HG02973 (cell line): ENCODE results near the gene SIRT3.

Experiments used
- ATAC-seq: cut with Tn5 transposase; IDR thresholded peaks from one replicate; pipeline ENCODE4 v1.9.1; 2021; ENCODE audit warnings: moderate library complexity; ENCODE audit not compliant: unreplicated experiment

SIRT3 gene

GRCh38 chr11:217704-218103 lies 18.4 kb downstream of the SIRT3 start:
- ATAC-seq: no peak

DNA sequence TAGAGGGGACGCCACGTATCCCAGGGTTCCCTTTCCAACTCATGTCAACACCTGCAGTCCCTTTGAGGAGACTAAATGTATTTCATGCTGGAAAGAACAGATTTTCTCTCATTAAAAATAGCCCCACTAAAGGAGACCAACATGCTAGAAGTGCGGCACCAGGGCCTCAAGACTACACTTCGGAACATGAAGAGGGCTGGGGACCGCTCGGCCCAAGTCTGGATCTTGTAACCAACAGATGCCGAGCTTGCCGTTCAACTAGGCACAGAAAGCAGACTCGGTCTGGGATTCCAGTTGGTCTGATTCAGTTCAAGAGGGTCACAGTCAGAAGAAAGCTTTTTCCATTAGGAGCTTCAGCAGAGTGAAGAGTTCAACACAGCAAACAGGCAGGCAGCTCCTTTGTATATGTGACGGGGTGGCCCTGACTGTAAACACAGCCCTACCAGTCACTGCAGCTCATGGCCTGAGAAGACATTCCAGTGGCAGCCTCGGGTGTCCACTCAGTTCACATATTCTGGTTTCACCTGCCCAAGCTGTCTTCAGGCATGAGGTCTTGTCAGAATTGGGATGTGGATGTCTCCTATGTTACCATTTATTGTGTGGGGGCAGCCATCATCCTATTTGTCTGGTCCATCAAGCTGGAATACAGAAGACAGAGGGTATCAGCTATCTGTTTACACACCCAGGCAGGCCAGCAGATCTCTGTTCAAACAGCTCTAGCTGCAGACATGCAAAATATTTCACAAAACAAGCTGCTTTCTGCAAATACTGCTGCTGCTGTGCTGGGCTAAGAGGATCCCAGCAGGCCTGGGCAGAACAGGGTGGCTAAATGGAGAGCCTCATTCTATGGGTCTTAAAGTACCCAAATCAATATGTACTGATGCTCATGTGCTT lies 19.8 kb downstream of the SIRT3 start:
- ATAC-seq: no peak

DNA sequence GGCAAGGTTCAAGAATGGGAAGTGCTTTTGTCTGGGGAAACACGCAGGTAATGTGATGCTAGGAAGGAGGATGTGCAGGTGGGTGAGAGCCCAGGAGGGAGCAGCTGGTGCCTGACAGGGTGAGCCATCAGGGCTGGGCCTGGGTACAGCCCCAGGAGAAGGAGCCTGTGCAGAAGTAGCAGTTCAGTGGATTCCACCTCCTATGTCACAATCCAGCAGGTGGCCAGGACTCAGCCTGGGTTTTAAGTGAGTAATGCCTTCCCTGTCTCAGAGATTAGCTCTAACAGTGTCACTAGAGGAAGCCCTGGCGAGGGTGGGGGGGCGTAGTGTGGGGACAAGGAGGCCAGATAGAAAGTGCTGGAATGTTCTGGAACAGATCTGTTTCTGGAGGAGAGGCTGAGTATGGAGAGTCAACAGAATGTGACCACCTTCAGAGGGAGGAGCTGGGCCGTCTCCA lies 20.5 kb downstream of the SIRT3 start:
- ATAC-seq: no peak

GRCh38 chr11:214083-214482 lies 22.1 kb downstream of the SIRT3 start:
- ATAC-seq: no peak

DNA sequence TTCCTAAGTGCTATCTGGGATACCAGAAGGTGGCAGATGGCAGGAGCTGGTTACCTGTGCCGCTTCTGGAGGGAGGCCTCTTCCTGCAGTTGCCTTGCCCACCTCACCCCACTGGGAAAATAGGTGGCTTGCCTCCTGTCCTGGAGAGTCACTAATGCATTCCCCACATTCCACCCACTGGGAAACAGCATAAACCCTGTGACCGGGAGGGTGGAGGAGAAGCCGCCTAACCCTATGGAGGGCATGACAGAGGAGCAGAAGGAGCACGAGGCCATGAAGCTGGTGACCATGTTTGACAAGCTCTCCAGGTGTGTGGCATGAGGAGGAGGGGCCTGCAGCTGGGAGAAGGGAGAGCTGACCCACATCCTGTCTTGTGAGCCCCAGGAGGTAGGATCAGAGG lies 23.0 kb downstream of the SIRT3 start:
- ATAC-seq: no peak

GRCh38 chr11:212150-213100 lies 23.7 kb downstream of the SIRT3 start:
- no peak for ATAC-seq

- no peak for ATAC-seq
Measured at GRCh38 chr11:211741-212140, 24.4 kb downstream of the SIRT3 start.

DNA sequence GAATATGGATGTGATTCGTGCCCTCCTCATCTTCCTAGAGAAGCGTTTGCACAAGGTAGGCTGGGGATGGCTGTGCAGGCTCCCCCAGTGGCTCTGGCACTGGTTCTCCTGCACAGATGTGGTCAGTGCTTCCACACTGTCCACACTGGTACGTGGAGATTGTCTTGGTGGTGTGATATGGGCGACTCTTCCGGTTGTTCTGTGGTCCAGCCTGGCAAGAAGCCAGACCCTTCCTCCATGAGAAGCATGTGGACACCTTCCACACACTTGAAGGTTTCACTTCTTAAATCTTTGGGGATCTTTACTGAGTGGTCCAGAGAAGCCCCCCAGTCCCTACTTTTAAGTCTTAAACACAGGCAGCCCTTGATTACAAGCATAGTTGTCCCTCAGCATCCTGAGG lies 24.8 kb downstream of the SIRT3 start:
- ATAC-seq: no peak

DNA sequence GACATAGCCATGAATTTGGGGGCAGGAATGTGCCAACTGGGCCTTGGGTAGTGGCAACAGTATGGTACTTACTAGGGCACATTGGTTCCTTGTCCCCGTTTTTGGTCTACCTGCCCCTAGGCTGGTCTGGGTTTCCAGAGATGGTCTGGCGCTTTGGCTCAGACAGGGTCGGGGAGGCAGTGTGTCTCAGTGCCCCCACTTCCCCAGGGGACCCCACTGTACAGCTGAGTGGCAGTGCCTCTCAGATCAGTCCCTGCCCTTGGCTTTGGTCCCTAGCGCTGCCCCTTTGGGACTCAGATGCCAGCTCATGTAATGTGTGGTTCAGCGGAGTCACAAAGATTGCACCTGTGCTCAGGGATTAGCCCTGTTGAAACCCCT lies 25.4 kb downstream of the SIRT3 start:
- ATAC-seq: no peak

DNA sequence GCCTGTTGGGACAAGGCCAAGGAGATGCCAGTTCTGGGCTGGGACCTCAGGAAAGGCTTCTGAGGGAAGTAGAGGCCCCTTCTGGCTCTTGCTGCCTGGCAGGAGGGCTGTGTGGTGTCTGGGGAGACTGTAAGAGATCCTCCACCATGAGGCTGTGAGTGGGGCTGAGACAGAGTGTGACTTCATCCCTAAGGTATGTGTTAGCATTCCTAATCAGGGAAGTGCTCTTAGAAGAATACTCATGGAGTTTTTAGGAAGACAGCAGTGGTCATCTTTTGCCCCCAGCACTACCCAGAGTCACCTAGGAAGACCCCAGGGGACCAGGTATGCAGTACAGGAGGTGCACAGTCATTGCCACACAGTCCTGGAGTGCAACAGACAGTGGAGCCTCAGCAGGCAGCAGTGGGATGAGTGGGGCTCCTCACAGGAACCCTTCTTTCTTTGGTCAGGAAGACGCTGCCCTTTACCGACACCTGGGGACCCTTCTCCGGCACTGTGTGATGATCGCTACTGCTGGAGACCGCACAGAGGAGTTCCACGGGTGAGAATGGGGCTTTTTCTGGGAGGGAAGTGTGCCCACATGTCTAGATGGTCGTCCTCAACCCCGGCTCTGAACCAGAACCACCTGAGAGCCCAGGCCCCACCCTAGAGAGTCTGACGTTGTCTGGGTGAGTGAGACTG lies 25.9 kb downstream of the SIRT3 start:
- ATAC-seq: no peak

DNA sequence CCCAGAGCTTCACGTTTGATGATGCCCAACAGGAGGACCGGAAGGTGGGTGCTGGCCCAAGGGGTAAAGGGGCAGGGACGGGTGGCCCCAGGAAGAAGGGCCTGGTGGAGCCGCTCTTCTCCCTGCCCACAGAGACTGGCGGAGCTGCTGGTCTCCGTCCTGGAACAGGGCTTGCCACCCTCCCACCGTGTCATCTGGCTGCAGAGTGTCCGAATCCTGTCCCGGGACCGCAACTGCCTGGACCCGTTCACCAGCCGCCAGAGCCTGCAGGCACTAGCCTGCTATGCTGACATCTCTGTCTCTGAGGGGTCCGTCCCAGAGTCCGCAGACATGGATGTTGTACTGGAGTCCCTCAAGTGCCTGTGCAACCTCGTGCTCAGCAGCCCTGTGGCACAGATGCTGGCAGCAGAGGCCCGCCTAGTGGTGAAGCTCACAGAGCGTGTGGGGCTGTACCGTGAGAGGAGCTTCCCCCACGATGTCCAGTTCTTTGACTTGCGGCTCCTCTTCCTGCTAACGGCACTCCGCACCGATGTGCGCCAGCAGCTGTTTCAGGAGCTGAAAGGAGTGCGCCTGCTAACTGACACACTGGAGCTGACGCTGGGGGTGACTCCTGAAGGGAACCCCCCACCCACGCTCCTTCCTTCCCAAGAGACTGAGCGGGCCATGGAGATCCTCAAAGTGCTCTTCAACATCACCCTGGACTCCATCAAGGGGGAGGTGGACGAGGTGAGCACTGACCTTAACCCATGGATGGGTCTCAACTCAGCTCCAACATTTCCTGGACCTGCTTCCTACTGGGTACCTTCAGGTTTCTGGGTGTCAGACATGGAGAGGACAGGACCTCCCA lies 26.6 kb downstream of the SIRT3 start:
- no peak for ATAC-seq

GRCh38 chr11:208917-209260 lies 27.3 kb downstream of the SIRT3 start:
- no peak for ATAC-seq

- ATAC-seq: no peak
Measured at GRCh38 chr11:208181-208916, 27.8 kb downstream of the SIRT3 start.

DNA sequence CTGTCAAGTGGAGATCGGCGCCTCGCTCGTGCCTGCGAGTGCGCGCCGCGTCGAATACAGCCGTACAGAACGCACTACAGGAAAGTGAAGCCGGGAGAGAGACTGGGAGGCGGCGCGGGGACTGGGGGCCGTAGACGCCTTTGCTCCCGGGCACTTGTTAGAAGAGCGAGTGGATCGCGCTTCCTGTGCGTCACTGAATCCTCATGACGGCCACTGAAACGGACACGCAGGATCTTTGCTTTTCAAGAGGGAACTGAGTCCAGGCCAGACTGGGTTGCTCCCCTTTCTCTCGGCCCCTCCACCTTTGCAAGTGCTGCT lies 28.3 kb downstream of the SIRT3 start:
- ATAC-seq: no peak

DNA sequence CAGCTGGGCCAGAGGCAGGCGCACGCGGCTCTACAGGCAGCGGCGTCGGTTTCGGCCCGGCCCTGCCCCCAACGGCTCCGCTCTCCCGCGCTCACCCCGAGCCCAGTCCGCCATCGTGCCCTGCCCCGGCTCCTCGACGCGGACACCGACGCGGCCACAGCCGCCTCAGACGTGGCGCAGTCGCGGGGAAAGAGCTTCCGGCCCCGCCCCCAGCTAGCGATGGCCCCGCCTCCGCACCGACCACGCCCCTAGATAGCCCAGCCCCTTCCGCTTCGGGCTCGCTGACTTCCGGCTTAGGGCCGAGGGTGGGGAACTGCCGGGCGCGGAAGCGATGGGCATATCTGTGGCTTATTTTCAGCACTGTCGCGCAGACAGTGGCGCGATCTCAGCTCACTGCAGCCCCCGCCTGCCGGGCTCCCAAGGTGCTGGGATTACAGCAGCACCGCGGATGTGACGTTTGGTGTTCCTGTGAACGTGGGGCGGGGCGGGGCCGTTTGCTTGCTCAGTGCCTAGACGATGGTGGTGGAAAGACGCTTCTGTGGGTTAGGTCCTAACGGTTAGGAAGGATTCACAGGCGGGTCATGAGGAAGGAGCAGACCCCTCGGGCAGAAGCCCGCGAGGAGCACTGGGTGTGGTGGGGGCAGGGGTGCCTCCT lies 28.8 kb downstream of the SIRT3 start, which contains the start of the genes BET1L and RIC8A:
Gene BET1L, minus strand, starts transcription at position 192 of the 655 bp plus-strand sequence. Its CDS starts 78 bp downstream, at position 114.
Gene RIC8A, plus strand, starts transcription at position 501 of the 655 bp plus-strand sequence. CDS start 1,147 bp downstream, outside the sequence.
- peak; percentile 68 for ATAC-seq

DNA sequence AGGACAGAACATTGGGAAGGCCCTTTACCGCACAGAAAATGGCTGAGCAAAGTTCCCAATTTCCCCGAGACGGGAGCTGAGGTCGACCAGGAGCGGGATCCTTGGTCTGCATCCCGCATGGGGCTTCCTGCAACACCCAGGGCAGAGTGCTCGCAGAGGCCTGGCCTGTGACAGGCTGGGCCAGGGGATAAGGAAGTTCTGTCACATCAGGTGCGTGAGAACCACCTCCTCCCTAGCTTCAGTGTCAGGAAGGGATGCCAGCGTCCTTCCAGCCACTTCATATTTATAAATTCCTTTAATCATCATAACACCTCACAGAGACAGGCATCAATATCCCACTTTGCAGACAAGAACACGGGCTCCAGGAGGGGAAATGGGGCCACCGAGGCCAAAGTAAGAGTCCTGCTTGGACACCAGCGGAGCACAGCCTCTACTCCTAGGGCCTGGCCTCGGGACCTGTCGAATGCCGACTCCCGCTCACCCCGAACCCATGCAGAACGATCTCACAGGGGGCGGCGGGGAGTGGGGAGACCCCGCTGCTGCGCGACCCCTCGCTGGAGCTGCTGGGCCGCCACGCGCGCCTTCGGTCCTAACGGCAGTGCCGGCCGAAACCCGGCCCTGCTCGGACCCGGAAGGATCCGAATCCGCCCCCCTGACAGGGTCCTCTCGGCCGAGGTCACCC lies 29.5 kb downstream of the SIRT3 start:
- peak; percentile 1 for ATAC-seq

- no peak for ATAC-seq
Measured at GRCh38 chr11:206002-206384, 30.1 kb downstream of the SIRT3 start.

DNA sequence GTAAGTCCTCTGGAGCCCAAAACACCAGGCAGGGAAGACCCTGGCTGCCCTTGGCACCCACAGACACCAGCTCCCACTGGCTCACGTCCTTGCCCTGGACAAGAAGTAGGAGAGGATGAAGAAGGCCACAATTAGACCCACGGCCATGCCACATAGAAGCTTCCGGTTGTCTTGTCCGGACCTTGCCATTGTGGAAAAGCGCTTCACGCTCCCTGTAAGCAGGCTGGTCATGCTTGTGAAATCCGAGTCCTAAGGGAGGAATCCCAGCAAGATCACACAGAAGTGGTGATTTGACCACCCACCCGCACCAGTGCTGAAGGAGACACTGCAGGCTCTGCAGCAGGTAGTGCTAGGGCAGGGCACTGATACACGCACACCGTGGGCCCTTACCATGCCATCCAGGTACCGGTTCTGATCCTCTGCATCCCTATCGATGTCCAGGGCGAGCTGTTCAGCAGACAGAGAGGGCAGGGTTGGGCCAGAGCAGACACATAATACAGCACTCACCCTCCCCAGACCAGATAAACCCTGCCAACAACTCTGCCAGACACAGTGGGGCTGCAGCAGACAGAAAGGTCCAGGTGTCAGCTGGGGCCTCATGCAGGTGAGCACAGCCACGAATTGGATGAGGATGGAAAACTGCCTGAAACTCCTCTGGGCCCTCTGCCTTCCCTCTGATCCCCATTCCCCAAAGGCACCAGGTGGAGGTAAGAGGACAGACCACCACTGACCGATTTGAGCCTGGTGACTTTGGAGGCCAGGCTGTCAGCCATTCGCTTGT lies 30.7 kb downstream of the SIRT3 start:
- no peak for ATAC-seq
